PC-3 (cell line): ENCODE results near the gene FOSL1.

Source experiments
- CTCF ChIP-seq: fragments of 300-600 bp; sonication (generic); conservative IDR thresholded peaks from 2 replicates; pipeline ENCODE4 v1.5.1; 2017; ENCODE audit warnings: antibody characterized with exemption, low read depth, mild to moderate bottlenecking, low read length
- EZH2 ChIP-seq: fragments of 300-600 bp; sonication (generic); IDR thresholded peaks from one replicate; pipeline ENCODE4 v1.6.1; 2017; ENCODE audit warnings: antibody characterized with exemption, mild to moderate bottlenecking, low read length; ENCODE audit not compliant: unreplicated experiment
- EZH2phosphoT487 ChIP-seq: fragments of 300-600 bp; sonication (generic); IDR thresholded peaks from 2 replicates; pipeline ENCODE4 v1.6.1; 2018; ENCODE audit warnings: mild to moderate bottlenecking, antibody characterized with exemption, low read length, borderline replicate concordance

GRCh38 chr11:65941720-65942310 lies 41.6 kb upstream of the FOSL1 start:
- TF ChIP-seq CTCF (no peak), EZH2phosphoT487 (no peak), EZH2 (no peak)
